Prostate gland (tissue), 2 donors: ENCODE data around the gene SLU7. TPM values are rescaled to one million over a fixed set of nuclear protein-coding genes. Genes with fewer than 3 reads are reported as not detected.

Experiments used
- DNase-seq: peaks from one replicate; pipeline ENCODE4 v3.0.0-alpha.2; 2019; ENCODE audit warnings: low spot score
- H3K27ac ChIP-seq, 2 donors: fragments of 200-600 bp; sonication (generic); 2 replicates each; pipeline ENCODE4 v1.5.1; 2017 to 2019
- H3K27me3 ChIP-seq: fragments of 200-600 bp; sonication (generic); replicated peaks from 2 replicates; pipeline ENCODE4 v1.5.1; 2019; ENCODE audit not compliant: insufficient read depth
- H3K36me3 ChIP-seq, 2 donors: fragments of 200-600 bp; sonication (generic); 1 replicate in 1 of 2; 2 replicates in 1 of 2; pipeline versions ENCODE4 v1.5.1 to v1.8.1; 2017 to 2019
- H3K4me1 ChIP-seq: fragments of 200-600 bp; sonication (generic); replicated peaks from 2 replicates; pipeline ENCODE4 v1.5.1; 2019
- H3K4me3 ChIP-seq, 2 donors: fragments of 200-600 bp; sonication (generic); 2 replicates each; pipeline ENCODE4 v1.5.1; 2017 to 2019
- H3K9me3 ChIP-seq: fragments of 200-600 bp; sonication (generic); 2 replicates; pipeline ENCODE4 v1.5.1; 2017
- POLR2A ChIP-seq: fragments of 450-650 bp; IDR thresholded peaks from one replicate; pipeline ENCODE4 v1.6.1; 2016; ENCODE audit warnings: antibody characterized with exemption, mild to moderate bottlenecking
- POLR2AphosphoS5 ChIP-seq: sonication (generic); formaldehyde crosslinking; IDR thresholded peaks from one replicate; pipeline ENCODE4 v1.6.1; 2017; ENCODE audit warnings: antibody characterized with exemption
- WGBS: methylation state at CpG from one replicate; pipeline ENCODE4 v1.1.5; 2018; 5-methylcytosine and 5-hydroxymethylcytosine counted together
- intact Hi-C: fragments of 100-400 bp; cut with DNase I; formaldehyde crosslinking; loops from one replicate; pipeline ENCODE4 v1.14.2; 2022
- total RNA-seq, 2 donors: library from RNA; depleted of rRNA; stranded (reverse); fragments of >200 nt; gene quantifications; one replicate each; pipeline ENCODE4 v1.1.0, GENCODE V29; 2016
- TF ChIP-seq, protein P1 (sequence below), 4 experiments: fragments of 200-600 bp in 2 of 4; fragments of 450-650 bp in 2 of 4; sonication (generic) in 2 of 4; IDR thresholded peaks; 1 replicate in 3 of 4; 2 replicates in 1 of 4; pipeline ENCODE4 v1.5.1; 2016 to 2019; ENCODE audit warnings: antibody characterized with exemption in 4 of 4, mild to moderate bottlenecking in 2 of 4, moderate library complexity in 2 of 4

The SLU7 gene
- 10 to 100 TPM; 67.4 to 88.0 TPM for total RNA-seq

DNA sequence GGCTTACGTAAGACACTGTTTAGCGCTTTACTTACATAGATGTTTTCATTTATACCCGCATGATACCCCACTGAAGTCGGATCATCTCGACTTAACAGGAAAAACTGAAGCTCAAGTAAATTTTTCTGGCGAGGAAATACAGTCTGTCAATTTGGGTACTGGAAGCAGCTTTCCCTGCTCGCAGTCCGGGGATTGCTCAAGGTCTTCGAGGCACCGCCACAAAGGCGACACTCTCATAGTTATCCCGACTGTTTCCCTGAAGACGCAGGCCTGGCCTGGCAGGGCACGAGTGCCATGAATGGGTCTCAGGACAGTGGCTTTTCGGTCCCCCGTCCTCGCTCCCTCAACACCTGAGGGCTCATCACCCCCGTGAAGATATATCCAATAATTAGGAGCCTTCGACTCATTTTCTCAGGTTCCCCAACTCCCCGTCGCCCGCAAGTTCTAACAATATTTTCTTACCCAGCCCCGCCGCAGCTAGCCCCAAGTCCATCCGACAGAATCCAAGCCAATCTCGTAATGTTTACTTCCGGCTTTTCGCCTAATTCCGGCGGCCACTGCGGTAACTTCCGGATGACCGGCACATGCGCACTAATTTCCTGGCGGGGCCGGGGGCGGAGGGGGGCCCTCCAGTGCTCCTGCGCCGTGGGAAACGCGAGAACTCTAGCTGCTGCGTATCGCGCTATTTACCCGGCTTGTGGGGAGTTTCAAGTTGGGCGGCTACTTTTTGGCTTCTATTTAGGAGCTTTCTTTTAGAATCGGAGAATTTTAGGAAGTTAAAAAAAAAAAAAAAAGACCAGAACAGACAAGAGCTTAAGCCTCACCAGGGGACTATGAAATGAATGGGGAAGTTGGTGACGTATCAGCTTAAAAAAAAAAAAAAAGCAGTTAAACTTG lies at the start of gene SLU7:
SLU7 (minus strand) TSS at position 521 of the 897 bp plus-strand sequence. CDS start 3,787 bp downstream, outside the sequence.
- intact Hi-C loops: loop anchor here (2.0 kb wide), 1 partner anchor 18 kb away; the partner anchor contains the start of gene FAM200C
- peak; percentile 92 for DNase-seq
- Histone ChIP-seq H3K4me1 (peaks cover 2% of the 10 kb centered on the region), H3K9me3 (no peaks in the 10 kb centered on the region), H3K27me3 (no peaks in the 10 kb centered on the region), H3K4me3 (peak within 1 kb of the TSS; percentile 75 to 89), H3K36me3 (no peaks in the 10 kb centered on the region), H3K27ac (peak within 1 kb of the TSS; percentile 86 to 88)
- under 1% methylated on average over 48 of the region's 48 CpGs for WGBS
- TF ChIP-seq POLR2AphosphoS5: peak; percentile 98
- TF ChIP-seq, protein P1, sequence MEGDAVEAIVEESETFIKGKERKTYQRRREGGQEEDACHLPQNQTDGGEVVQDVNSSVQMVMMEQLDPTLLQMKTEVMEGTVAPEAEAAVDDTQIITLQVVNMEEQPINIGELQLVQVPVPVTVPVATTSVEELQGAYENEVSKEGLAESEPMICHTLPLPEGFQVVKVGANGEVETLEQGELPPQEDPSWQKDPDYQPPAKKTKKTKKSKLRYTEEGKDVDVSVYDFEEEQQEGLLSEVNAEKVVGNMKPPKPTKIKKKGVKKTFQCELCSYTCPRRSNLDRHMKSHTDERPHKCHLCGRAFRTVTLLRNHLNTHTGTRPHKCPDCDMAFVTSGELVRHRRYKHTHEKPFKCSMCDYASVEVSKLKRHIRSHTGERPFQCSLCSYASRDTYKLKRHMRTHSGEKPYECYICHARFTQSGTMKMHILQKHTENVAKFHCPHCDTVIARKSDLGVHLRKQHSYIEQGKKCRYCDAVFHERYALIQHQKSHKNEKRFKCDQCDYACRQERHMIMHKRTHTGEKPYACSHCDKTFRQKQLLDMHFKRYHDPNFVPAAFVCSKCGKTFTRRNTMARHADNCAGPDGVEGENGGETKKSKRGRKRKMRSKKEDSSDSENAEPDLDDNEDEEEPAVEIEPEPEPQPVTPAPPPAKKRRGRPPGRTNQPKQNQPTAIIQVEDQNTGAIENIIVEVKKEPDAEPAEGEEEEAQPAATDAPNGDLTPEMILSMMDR (IDR thresholded peaks at IDR 0.05): no peak
- peak; percentile 67 for TF ChIP-seq POLR2A

DNA sequence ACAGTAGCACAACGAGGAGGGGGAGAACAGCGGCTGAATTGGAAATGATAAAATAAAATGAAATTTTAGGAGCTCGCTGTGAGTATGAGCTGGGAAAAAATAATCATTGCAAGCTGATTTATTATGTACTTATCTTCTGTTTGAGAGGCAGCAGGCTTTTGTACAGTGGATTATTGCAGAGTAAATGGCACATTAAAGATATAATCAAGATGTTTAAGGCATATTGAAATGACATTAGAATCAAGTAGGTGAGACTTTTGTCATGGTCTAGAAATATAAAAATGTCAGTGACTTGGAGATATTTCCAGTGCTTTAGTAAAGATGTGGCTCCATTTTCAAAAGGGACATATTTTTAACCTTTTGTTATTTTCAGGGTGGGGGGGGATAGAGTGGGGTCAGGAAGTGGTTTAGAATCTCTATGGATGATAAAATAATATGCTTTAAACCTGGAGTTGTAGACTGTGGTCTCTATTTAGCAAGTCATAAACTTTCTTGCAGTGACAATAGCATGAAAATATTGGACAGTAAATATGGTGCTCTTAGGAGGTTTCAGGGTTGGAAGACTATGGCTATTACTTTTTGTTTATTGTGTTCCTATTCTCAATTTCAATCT lies 49.6 kb upstream of the SLU7 start:
- Histone ChIP-seq H3K4me3 (no peak overlapping the region), H3K4me1 (no peaks in the 10 kb centered on the region)
- 33% methylated on average over 3 of the region's 3 CpGs for WGBS

DNA sequence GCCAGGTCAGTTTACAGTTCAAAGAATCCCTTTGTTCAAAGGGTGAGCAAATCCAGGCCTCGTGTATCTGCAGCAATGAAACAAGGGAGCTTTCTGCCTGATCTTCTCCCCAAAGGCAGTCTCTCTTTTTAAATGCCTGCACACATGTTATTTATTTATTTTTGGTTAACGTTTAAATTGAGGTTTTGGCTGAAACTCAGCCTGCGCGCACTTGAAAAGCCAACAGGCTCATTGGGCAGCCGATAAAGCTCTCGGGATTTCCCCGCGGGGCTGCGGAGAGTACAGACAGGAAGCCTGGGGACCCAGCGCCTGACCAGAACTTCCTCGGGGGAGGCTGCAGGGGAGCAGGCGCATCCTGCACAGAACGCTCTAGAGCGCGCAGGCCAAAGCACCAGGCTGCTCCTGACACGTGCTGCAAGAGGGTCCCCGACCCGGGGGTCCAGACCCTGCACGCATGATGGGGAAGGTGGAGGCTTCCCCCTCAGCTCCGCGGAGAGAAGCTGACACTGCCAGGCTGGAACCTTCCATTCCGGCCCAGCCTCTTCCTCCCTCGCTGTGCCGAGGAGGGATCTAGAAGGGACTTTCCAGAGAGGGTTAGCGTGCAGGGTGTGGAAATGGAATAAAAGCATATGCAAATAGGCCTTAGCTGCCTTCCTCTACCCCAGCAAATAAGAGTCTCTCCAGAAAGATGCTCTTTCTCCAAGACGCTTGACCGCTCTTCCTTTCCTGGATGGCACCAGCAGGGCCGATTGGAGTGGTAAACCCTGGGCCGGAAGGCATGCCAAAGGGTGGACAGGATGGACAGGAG lies 48.9 kb upstream of the SLU7 start:
- intact Hi-C loops: no loop called here

More for the DNA sequence above, 49.6 kb upstream of the SLU7 start:
- TF ChIP-seq, protein P1 (IDR thresholded peaks at IDR 0.05): no peak
- TF ChIP-seq POLR2AphosphoS5 (no peak), POLR2A (no peak)
- Histone ChIP-seq H3K36me3 (no peaks in the 10 kb centered on the region), H3K27ac (no peak overlapping the region), H3K27me3 (no peaks in the 10 kb centered on the region), H3K9me3 (no peaks in the 10 kb centered on the region)
- intact Hi-C loops: no loop called here
- no peak for DNase-seq

DNA sequence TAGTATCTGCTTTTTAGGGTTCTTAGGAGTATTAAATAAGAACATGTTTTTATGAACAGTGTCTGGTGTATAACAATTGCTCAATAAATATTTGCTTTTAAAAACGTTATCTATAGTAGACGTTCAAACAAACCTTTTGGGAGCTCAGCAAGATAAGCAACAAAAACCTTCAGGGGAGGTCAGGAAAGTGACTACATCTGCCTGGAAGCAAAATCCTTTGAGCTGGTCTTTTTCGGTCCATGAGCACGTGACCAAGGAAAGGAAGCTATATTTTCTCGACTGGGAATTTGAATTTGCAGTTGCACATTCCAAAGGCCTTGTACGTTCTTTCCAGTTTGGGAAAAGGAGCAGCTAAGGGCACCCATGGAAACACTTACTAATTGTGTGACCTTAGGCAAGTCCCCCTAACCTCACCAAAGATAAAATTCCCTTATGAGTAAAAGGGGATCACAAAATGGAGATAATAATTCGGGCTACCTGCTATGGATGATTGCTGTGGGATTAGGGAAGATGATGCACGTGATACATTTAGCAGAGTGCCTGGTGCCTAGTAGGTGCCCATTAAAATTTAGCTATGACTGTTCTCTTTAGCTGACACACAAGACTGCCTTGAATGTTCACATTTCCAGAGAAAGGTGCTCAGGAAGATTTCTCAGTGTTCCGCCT lies 48.1 kb upstream of the SLU7 start:
- no peak overlapping the region for H3K27ac ChIP-seq
- intact Hi-C loops: no loop called here

More for the DNA sequence above, 48.9 kb upstream of the SLU7 start:
- TF ChIP-seq POLR2AphosphoS5 (no peak), POLR2A (no peak)
- TF ChIP-seq, protein P1 (IDR thresholded peaks at IDR 0.05): no peak
- DNase-seq: peak; percentile 46
- Histone ChIP-seq H3K27me3 (no peaks in the 10 kb centered on the region), H3K4me3 (peak overlapping the region in 1 of 2 donors; percentile 9), H3K4me1 (no peaks in the 10 kb centered on the region), H3K36me3 (no peaks in the 10 kb centered on the region), H3K9me3 (no peaks in the 10 kb centered on the region), H3K27ac (no peak overlapping the region)
- 21% methylated on average over 25 of the region's 29 CpGs for WGBS

More for the DNA sequence above, 48.1 kb upstream of the SLU7 start:
- DNase-seq: no peak
- 46% methylated on average over 9 of the region's 9 CpGs for WGBS
- TF ChIP-seq POLR2A (no peak), POLR2AphosphoS5 (no peak)
- TF ChIP-seq, protein P1 (IDR thresholded peaks at IDR 0.05): no peak
- no peaks in the 10 kb centered on the region for H3K36me3 ChIP-seq
- no peaks in the 10 kb centered on the region for H3K27me3 ChIP-seq
- H3K4me3 ChIP-seq: no peak overlapping the region
- no peaks in the 10 kb centered on the region for H3K9me3 ChIP-seq
- H3K4me1 ChIP-seq: no peaks in the 10 kb centered on the region
